GM10847 (cell line): ENCODE results near the gene LAMA2.

Experiments
- POLR2A ChIP-seq: IDR thresholded peaks from 2 replicates; pipeline ENCODE4 v1.6.1; 2011; ENCODE audit not compliant: insufficient read length; ENCODE audit errors: extremely low read depth

The LAMA2 gene

GRCh38 chr6:128882991-128883611 lies at the start of gene LAMA2:
LAMA2 (plus strand) TSS chr6:128883138; CDS start chr6:128883246, 108 bp downstream.
- TF ChIP-seq POLR2A = no peak

GRCh38 chr6:128836761-128837160 lies 46.2 kb upstream of the LAMA2 start:
- TF ChIP-seq POLR2A = no peak

GRCh38 chr6:128841518-128841917 lies 41.4 kb upstream of the LAMA2 start:
- TF ChIP-seq POLR2A = no peak

- no peak for TF ChIP-seq POLR2A
These were observed 38.3 kb upstream of the LAMA2 start for GRCh38 chr6:128844598-128844997.

GRCh38 chr6:128847431-128848210 lies 35.3 kb upstream of the LAMA2 start:
- TF ChIP-seq POLR2A = no peak

GRCh38 chr6:128848212-128848935 lies 34.6 kb upstream of the LAMA2 start:
- no peak for TF ChIP-seq POLR2A

GRCh38 chr6:128855581-128856085 lies 27.3 kb upstream of the LAMA2 start:
- TF ChIP-seq POLR2A = no peak

GRCh38 chr6:128857806-128858205 lies 25.1 kb upstream of the LAMA2 start:
- no peak for TF ChIP-seq POLR2A

GRCh38 chr6:128860782-128861181 lies 22.2 kb upstream of the LAMA2 start:
- TF ChIP-seq POLR2A = no peak

GRCh38 chr6:128863983-128864382 lies 19.0 kb upstream of the LAMA2 start:
- no peak for TF ChIP-seq POLR2A

GRCh38 chr6:128870746-128871145 lies 12.2 kb upstream of the LAMA2 start:
- TF ChIP-seq POLR2A = no peak

- TF ChIP-seq POLR2A = no peak
These were observed 8.1 kb upstream of the LAMA2 start for GRCh38 chr6:128874863-128875262.

GRCh38 chr6:128882560-128882959 lies 378 bp upstream of the LAMA2 start:
- TF ChIP-seq POLR2A = no peak

GRCh38 chr6:128883906-128884305 lies 968 bp downstream of the LAMA2 start:
- no peak for TF ChIP-seq POLR2A

- TF ChIP-seq POLR2A = no peak
These were observed 2.4 kb downstream of the LAMA2 start for GRCh38 chr6:128885381-128885780.

- TF ChIP-seq POLR2A = no peak
These were observed 3.8 kb downstream of the LAMA2 start for GRCh38 chr6:128886706-128887105.
